ENCODE results near the gene CBFA2T2.

Gene CBFA2T2

DNA sequence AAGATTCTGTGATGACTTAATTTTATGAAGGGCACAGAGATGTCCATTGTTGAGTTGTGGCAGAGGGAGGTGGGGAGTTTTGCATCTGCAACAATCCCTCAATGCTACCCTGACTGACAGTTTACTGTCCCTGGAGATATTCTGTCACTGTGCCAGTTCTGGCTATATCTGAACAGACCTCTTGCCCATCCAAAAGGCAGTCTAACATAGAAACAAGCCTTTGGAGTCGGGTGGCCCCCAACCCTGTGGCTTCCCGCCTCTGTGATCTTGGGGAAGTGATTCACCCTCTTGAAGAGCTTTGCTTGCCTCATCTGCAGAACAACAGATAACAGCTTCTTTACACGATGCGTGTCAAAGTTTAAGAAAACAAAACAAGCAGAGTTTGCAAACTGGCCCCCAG lies 200.1 kb downstream of the CBFA2T2 start:
- Histone ChIP-seq H3K4me3 (ENCODE audit: low read depth, low read length) (no peak overlapping the region), H2BK5ac (ENCODE audit: low read depth, low read length, poor library complexity) (no peak overlapping the region), H2BK12ac (ENCODE audit: low read length) (no peak overlapping the region), H3K4me2 (ENCODE audit: low read length) (no peak overlapping the region), H3K23ac (ENCODE audit: low read length) (no peak overlapping the region), H4K12ac (ENCODE audit: low read depth, low read length) (no peak overlapping the region), H2AFZ (ENCODE audit: insufficient read depth, low read length, poor library complexity) (no peak overlapping the region), H4K91ac (ENCODE audit: low read depth, low read length) (no peak overlapping the region), H3K4me1 (ENCODE audit: control insufficient read depth in 1 of 2, insufficient read depth in 2 of 2, low read length in 2 of 2) (peaks cover 7 to 11% of the 10 kb centered on the region in 2 experiments), H3K36me3 (ENCODE audit: control insufficient read depth in 1 of 2, insufficient read depth in 2 of 2, low read length in 2 of 2) (no peaks in the 10 kb centered on the region), H3K9ac (ENCODE audit: low read length) (no peak overlapping the region), H3K79me1 (ENCODE audit: low read length) (no peaks in the 10 kb centered on the region), H3K27me3 (ENCODE audit: insufficient read depth, low read length) (no peaks in the 10 kb centered on the region), H3K18ac (ENCODE audit: low read length) (no peak overlapping the region), H2AK5ac (ENCODE audit: low read length) (no peak overlapping the region), H3K14ac (ENCODE audit: low read length) (no peak overlapping the region), H3K27ac (ENCODE audit: low read depth, low read length) (no peak overlapping the region), H3K79me2 (ENCODE audit: control insufficient read depth, insufficient read depth, low read length, poor library complexity) (peaks cover 2% of the 10 kb centered on the region), H3K4ac (ENCODE audit: low read depth, low read length) (no peak overlapping the region), H2BK120ac (ENCODE audit: insufficient read depth, low read length, poor library complexity) (no peak overlapping the region), H3K9me3 (ENCODE audit: insufficient read depth, low read depth, low read length) (no peaks in the 10 kb centered on the region), H4K8ac (ENCODE audit: low read depth, low read length) (no peak overlapping the region)
- no CpG with 5 or more reads among the region's 4 CpGs for WGBS (ENCODE audit: extremely low coverage, insufficient coverage, insufficient read length)
- no peak for DNase-seq

DNA sequence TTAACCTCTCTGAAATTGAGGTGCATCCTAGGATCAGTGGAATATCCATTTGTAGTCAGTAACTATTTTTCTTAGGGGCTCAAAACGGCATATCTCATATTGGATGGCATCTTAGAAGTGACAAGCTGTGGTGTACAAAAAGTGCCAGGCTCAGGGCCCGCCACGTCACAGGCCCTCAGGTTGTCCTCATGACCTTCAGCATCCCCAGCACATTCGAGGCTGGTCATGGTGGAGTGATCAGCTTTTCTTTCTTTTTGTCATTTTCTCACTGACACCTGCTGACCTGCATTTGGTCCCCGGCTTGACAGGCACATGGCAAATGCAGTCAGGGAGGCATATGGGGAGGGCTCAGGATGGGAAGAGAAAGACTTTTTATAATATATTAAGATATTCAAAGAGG lies 203.4 kb downstream of the CBFA2T2 start:
- no peak overlapping the region for H3K27ac ChIP-seq (ENCODE audit: low read depth, low read length)
- H3K9ac ChIP-seq (ENCODE audit: low read length), result no peak overlapping the region
- H2AFZ ChIP-seq (ENCODE audit: insufficient read depth, low read length, poor library complexity), result no peak overlapping the region
- H4K12ac ChIP-seq (ENCODE audit: low read depth, low read length), result no peak overlapping the region
- no peak overlapping the region for H3K14ac ChIP-seq (ENCODE audit: low read length)
- H3K9me3 ChIP-seq (ENCODE audit: insufficient read depth, low read depth, low read length), result peaks cover under 1% of the 10 kb centered on the region
- no peak overlapping the region for H3K4ac ChIP-seq (ENCODE audit: low read depth, low read length)
- H3K4me2 ChIP-seq (ENCODE audit: low read length), result no peak overlapping the region
- DNase-seq, result no peak
- no peak overlapping the region for H2BK12ac ChIP-seq (ENCODE audit: low read length)
- H3K4me3 ChIP-seq (ENCODE audit: low read depth, low read length), result no peak overlapping the region
- no peak overlapping the region for H2BK5ac ChIP-seq (ENCODE audit: low read depth, low read length, poor library complexity)
- H2BK120ac ChIP-seq (ENCODE audit: insufficient read depth, low read length, poor library complexity), result no peak overlapping the region
- no peaks in the 10 kb centered on the region for H3K79me1 ChIP-seq (ENCODE audit: low read length)
- no peak overlapping the region for H4K8ac ChIP-seq (ENCODE audit: low read depth, low read length)
- H4K91ac ChIP-seq (ENCODE audit: low read depth, low read length), result no peak overlapping the region
- H3K18ac ChIP-seq (ENCODE audit: low read length), result no peak overlapping the region
- H3K4me1 ChIP-seq (ENCODE audit: control insufficient read depth in 1 of 2, insufficient read depth in 2 of 2, low read length in 2 of 2), result no peaks in the 10 kb centered on the region
- no peak overlapping the region for H2AK5ac ChIP-seq (ENCODE audit: low read length)
- H3K23ac ChIP-seq (ENCODE audit: low read length), result no peak overlapping the region
- no peaks in the 10 kb centered on the region for H3K79me2 ChIP-seq (ENCODE audit: control insufficient read depth, insufficient read depth, low read length, poor library complexity)
- no peaks in the 10 kb centered on the region for H3K27me3 ChIP-seq (ENCODE audit: insufficient read depth, low read length)
- WGBS (ENCODE audit: extremely low coverage, insufficient coverage, insufficient read length), result no CpG with 5 or more reads among the region's 5 CpGs
- H3K36me3 ChIP-seq (ENCODE audit: control insufficient read depth in 1 of 2, insufficient read depth in 2 of 2, low read length in 2 of 2), result no peaks in the 10 kb centered on the region

DNA sequence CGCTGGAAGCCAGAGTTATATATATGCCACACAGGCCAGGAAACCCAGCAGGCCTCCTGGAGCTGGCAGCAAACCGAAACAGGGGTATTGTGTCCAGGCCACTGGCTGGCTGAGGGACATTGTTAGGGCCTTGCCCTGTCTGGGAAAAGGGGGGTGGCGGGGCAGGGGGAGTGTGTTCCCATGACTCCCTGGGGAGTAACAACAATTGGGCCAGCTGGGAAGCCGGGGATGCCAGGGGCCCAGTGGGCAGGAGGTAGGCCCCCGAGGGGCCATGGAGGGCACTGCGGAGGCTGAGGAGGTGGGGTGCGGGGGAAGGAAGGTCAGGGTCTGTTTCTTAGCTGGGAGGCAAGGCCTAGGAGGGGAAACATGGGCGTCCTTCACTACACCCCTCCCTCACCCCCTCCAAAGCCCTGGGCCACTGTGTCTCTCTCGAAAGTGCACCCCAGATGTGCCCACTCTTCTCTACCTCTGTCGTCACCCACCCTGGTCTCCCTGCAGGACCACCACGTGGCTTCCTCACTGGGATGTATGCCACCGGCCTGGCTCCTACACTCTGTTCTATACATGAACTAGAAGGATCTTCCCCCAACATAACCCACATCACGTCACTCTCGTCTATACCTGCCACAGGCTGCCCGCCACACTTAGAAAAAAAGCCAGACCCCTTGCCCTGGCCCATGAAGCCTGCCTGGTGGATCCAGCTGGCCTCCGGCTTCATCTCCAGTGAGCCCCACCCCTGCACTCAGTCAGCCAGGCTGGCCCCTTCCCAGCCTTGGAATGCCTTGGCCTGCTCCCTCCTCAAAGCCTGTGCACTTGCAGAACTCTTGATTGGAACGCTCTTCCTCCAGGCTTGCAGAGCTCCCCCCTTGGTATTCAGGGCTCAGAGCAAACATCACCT lies 204.1 kb downstream of the CBFA2T2 start:
- WGBS (ENCODE audit: extremely low coverage, insufficient coverage, insufficient read length), result no CpG with 5 or more reads among the region's 17 CpGs
- DNase-seq, result no peak
- H3K9ac ChIP-seq (ENCODE audit: low read length), result no peak overlapping the region

DNA sequence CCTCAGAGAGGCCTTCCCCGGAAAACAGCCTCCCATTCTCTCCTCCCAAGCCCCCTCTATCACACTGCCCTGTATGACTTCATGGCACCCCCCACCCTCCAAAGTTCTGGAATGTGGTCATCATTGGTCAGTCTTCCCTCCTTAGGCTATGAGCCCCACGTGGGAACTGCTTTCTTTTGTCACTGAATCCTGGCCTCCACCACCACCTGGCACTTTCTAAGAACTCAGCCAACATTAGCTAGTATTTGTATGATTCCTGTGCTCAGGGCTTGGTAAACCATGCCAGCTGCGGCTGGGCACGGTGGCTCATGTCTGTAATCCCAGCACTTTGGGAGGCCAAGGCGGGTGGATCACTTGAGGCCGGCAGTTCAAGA lies 204.7 kb downstream of the CBFA2T2 start:
- DNase-seq, result no peak
- Histone ChIP-seq H2BK120ac (ENCODE audit: insufficient read depth, low read length, poor library complexity) (no peak overlapping the region), H3K36me3 (ENCODE audit: control insufficient read depth in 1 of 2, insufficient read depth in 2 of 2, low read length in 2 of 2) (no peaks in the 10 kb centered on the region), H2BK5ac (ENCODE audit: low read depth, low read length, poor library complexity) (no peak overlapping the region), H3K18ac (ENCODE audit: low read length) (no peak overlapping the region), H3K27me3 (ENCODE audit: insufficient read depth, low read length) (no peaks in the 10 kb centered on the region), H3K4ac (ENCODE audit: low read depth, low read length) (no peak overlapping the region), H3K4me2 (ENCODE audit: low read length) (no peak overlapping the region), H3K4me3 (ENCODE audit: low read depth, low read length) (no peak overlapping the region), H3K4me1 (ENCODE audit: control insufficient read depth in 1 of 2, insufficient read depth in 2 of 2, low read length in 2 of 2) (no peaks in the 10 kb centered on the region), H3K27ac (ENCODE audit: low read depth, low read length) (no peak overlapping the region), H4K12ac (ENCODE audit: low read depth, low read length) (no peak overlapping the region), H3K9ac (ENCODE audit: low read length) (no peak overlapping the region), H2AK5ac (ENCODE audit: low read length) (no peak overlapping the region), H3K9me3 (ENCODE audit: insufficient read depth, low read depth, low read length) (peaks cover 2% of the 10 kb centered on the region), H2BK12ac (ENCODE audit: low read length) (no peak overlapping the region), H3K23ac (ENCODE audit: low read length) (no peak overlapping the region), H3K79me2 (ENCODE audit: control insufficient read depth, insufficient read depth, low read length, poor library complexity) (no peaks in the 10 kb centered on the region), H3K14ac (ENCODE audit: low read length) (no peak overlapping the region), H4K91ac (ENCODE audit: low read depth, low read length) (no peak overlapping the region), H4K8ac (ENCODE audit: low read depth, low read length) (no peak overlapping the region), H2AFZ (ENCODE audit: insufficient read depth, low read length, poor library complexity) (no peak overlapping the region), H3K79me1 (ENCODE audit: low read length) (no peaks in the 10 kb centered on the region)
- WGBS (ENCODE audit: extremely low coverage, insufficient coverage, insufficient read length), result no CpG with 5 or more reads among the region's 6 CpGs

More for the DNA sequence above, 204.1 kb downstream of the CBFA2T2 start:
- Histone ChIP-seq H3K14ac (ENCODE audit: low read length) (no peak overlapping the region), H2BK120ac (ENCODE audit: insufficient read depth, low read length, poor library complexity) (no peak overlapping the region), H2AK5ac (ENCODE audit: low read length) (no peak overlapping the region), H3K4me2 (ENCODE audit: low read length) (no peak overlapping the region), H4K91ac (ENCODE audit: low read depth, low read length) (no peak overlapping the region), H2BK5ac (ENCODE audit: low read depth, low read length, poor library complexity) (no peak overlapping the region), H3K4me1 (ENCODE audit: control insufficient read depth in 1 of 2, insufficient read depth in 2 of 2, low read length in 2 of 2) (no peaks in the 10 kb centered on the region), H3K27me3 (ENCODE audit: insufficient read depth, low read length) (no peaks in the 10 kb centered on the region), H3K18ac (ENCODE audit: low read length) (no peak overlapping the region), H3K36me3 (ENCODE audit: control insufficient read depth in 1 of 2, insufficient read depth in 2 of 2, low read length in 2 of 2) (no peaks in the 10 kb centered on the region), H4K8ac (ENCODE audit: low read depth, low read length) (no peak overlapping the region), H4K12ac (ENCODE audit: low read depth, low read length) (no peak overlapping the region), H3K23ac (ENCODE audit: low read length) (no peak overlapping the region), H3K27ac (ENCODE audit: low read depth, low read length) (no peak overlapping the region), H3K4ac (ENCODE audit: low read depth, low read length) (no peak overlapping the region), H2AFZ (ENCODE audit: insufficient read depth, low read length, poor library complexity) (no peak overlapping the region), H3K4me3 (ENCODE audit: low read depth, low read length) (no peak overlapping the region), H3K79me1 (ENCODE audit: low read length) (no peaks in the 10 kb centered on the region), H3K79me2 (ENCODE audit: control insufficient read depth, insufficient read depth, low read length, poor library complexity) (no peaks in the 10 kb centered on the region), H2BK12ac (ENCODE audit: low read length) (no peak overlapping the region), H3K9me3 (ENCODE audit: insufficient read depth, low read depth, low read length) (peaks cover 2% of the 10 kb centered on the region)

All from trophoblast cell (in vitro differentiated cells and primary cell).